ENCODE measurements around the gene PLCB1.
"Not testable (repeated sequence)": the region's sequence is repeated elsewhere in the genome, so short reads cannot be mapped to it uniquely, and the experiment has no call there.

PLCB1 gene

DNA sequence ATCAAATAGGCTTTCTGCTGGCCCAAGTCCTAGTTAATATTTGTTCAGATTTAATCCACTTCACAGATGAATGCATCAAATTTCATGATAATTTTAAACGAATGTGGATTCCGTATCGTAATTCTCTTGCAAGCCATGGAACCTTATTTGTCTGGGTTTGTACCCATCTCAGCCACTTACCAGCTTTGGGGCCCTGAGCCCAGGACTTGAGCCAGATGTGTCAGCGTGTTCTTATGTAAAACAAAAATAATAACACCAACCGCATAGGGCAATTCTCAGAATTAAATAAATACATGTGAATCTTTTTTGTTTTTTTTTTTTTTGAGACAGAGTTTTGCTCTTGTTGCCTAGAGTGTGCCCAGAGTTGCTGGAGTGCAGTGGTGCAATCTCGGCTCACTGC is 654.3 kb downstream of the PLCB1 start:
- DNase-seq (ENCODE audit: low read depth in 2 of 2) = no peak

DNA sequence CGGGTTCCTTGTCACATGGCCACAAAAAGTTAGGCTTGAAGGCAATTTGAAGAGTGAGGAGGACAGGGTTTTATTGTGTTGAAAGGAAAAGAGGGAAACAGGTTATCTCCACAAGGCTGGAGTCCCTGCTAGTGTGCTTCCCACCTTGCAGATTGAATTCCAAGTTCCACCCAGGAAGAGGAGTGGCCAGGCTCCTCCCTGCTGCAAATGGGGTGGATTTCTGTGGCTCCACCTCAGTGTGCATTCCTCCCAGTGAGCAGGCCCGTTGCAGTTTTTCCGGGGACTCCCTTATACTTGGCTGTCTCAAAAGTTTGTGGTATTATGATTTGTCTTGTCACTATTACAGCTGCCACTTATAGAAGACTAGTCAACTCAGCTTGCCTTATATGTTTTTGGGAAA is 655.0 kb downstream of the PLCB1 start:
- DNase-seq (ENCODE audit: low read depth in 2 of 2) = no peak

DNA sequence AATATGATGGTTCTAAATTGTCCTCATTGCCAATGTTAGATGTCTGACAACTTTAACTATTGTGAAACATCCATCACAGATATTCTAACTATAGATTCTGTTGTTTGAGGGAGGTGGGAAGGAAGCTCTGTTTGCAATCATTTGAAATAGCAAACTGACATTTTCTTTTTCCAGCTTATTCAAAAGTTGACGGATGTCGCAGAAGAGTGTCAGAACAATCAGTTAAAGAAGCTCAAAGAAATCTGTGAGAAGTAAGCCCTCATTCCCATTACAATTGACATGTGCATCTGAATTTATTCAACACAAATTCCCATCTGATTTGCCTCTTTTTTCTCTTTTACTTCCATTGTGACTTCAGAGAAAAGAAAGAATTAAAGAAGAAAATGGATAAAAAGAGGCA is 656.2 kb downstream of the PLCB1 start:
- DNase-seq (ENCODE audit: low read depth in 2 of 2) = no peak

DNA sequence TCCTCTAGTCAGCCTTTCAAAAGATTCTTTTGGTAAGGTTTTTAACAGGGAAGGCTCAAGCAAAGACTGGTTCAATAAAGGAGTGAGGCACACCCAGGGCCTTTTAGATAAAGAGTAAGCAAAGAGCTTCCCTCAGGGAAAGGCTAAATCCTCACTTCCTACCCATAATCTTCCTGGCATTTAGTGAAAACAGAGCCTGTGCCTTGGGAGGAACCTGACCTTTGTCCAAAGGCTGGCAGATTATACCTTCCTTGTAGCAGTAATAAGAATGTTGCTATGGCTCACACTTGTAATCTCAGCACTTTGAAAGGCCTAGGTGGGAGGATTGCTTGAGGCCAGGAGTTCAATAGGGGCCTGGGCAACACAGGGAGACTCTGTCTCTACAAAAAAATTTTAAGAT is 656.8 kb downstream of the PLCB1 start:
- DNase-seq (ENCODE audit: low read depth in 2 of 2) = no peak

DNA sequence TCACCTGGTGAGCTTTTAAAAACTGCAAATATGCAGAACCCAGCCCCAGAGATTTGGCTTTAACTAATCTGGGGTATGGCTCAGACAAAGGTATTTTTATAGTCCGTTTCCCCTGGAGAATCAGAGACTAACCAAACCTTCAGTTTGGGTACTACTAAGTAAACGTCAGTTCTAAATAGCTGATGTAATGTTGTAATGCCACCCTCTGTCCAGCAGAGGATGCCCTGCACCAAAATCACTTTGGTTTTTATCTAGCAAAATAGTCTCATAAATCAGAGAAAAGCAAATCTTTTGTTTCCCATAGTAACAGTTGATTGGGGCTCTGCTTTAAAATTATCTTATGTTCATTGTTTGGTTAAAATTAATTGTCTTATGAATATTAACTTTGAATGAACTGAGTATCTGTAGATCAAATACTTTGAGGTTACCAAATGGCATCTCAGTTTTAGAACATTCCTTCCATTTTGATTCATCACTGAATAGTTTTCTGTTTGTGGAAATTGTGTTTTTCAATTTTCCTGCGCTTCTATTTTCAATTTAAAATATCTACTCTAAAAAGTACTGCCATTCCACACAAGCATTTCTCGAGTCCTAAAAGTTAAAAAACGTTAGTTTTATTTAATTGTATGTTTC is 658.5 kb downstream of the PLCB1 start:
- no peak for DNase-seq (ENCODE audit: low read depth in 2 of 2)

DNA sequence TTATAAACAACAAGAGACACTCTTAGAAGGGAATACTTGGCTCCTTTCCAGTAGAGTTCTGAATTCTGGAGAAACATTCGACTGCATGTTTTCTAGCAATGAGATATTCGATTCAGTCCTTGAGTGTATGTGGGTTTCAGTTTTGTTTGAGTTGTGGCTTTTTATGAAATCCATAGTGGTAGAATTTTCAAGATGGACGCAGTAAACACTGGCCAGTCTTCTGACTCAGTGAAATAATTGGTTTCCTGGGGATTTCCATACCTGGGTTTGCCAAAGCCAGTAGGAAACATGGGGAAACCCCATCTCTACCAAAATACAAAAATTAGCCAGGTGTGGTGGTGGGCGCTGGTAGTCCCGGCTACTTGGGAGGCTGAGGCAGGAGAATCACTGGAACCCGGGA is 663.3 kb downstream of the PLCB1 start:
- no peak for DNase-seq (ENCODE audit: low read depth in 2 of 2)

DNA sequence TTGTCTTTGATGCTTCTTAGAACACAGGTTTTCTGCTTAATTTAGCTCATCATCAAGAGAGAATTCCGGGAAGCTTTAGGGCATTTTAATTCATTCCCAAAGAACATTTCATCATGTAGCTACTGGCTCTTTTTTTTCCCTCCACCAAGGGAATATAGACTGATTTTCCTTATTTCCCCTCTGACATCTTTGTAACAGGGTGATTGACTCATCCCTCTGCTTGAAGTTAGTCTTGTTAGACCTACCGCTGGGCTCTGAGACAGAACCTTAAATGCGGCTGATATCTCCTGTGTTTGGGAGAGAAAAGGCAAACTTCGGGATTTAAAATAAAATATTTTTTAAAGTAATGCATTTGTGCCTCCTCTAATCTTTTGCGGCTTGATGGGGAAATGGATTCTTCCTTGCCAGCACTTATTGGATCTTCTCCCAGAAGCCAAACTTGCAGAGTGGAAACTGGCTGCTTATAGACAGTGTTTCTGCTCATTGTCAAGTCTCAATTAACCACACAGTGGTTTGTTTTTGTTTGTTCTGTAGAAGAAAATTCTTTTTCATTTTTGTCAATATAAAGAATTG is 664.1 kb downstream of the PLCB1 start:
- no peak for DNase-seq (ENCODE audit: low read depth in 2 of 2)

DNA sequence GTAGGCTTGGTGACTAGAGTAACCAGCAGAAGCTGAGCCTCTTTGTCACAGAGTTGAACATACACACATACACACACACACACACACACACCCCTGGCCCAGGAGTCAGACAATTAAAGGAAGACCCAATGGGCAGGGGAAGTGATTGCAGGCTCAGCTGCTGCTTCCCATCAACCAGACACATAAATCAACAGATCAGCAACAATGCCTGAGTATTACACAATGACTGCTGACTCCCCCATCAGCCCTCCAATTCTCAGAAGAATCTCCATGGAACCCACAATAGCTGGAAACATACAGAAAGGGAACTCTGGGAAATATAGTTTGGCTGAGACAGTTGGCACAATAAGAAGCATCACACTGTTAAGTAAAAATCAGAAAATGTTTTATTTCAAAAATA is 666.4 kb downstream of the PLCB1 start:
- DNase-seq (ENCODE audit: low read depth in 2 of 2) = no peak

DNA sequence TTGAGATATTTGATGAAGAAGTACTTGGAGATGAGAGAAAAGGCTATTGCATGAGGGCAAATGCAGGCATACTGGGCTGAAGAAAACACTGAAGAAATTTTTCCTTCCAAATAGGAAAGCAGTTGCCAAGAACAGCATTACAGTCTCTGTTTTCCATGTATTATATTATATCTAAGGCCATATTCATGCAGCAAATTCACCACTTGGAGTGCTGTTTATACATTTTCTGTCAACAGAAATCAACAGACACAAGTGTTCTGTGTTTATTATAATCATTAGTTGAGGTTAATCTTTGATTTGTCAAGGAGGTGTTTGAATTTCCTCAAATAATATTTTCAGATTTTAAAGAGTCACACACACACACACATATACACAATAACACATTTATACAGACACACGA is 668.0 kb downstream of the PLCB1 start:
- no peak for DNase-seq (ENCODE audit: low read depth in 2 of 2)

DNA sequence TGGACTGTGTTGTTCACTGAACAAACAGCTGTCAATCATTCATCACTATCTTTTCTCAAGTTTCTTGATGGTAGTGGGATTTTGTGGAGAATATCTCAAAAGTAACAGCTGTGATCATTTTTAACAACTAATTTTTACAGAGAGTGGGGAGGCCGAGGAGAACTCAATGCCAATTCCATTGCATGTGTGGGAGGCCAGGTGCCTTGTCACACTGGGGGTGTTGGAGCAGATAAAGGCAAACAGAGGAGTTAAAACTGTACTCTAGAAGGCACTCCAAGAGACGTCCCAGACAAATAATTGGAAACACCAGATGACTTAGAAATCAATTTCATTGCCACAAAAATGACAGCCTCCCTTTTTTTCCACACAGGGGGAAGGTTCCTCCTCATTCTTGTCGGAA is 669.6 kb downstream of the PLCB1 start:
- no peak for DNase-seq (ENCODE audit: low read depth in 2 of 2)

DNA sequence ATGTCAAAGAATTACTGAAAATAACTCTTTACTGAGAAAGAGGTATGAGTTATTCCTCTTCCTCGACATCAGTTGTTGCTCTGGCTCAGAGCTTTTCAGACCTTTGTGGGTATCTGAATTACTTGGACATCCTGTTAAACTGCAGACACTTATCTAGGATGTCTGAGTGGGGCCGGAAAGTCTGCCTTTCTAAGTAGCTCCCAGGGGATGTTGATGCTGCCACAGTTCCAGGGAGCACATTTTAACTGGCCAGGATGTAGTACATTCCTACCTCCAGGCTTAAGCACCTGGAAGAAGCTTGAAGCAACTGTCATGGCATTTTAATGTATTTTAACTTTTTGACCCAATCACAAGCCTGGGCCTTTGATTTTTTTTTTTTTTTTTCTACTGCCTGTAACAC is 671.0 kb downstream of the PLCB1 start:
- no peak for DNase-seq (ENCODE audit: low read depth in 2 of 2)

DNA sequence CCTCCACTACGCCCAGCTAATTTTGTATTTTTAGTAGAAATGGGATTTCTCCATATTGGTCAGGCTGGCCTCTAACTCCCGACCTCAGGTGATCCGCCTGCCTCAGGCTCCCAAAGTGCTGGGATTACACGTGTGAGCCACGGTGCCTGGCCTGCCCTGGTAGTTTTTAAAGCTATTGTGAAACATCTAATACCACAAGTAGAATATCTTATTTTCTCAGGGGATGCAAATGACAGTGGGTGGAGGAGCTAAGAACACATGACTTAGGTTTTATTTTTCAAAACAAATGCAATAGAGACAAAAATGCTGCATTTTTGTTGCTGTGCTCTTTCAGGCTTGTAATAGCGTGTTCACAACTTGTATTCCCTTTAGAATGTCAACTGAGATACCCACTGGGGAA is 671.9 kb downstream of the PLCB1 start:
- no peak for DNase-seq (ENCODE audit: low read depth in 2 of 2)

DNA sequence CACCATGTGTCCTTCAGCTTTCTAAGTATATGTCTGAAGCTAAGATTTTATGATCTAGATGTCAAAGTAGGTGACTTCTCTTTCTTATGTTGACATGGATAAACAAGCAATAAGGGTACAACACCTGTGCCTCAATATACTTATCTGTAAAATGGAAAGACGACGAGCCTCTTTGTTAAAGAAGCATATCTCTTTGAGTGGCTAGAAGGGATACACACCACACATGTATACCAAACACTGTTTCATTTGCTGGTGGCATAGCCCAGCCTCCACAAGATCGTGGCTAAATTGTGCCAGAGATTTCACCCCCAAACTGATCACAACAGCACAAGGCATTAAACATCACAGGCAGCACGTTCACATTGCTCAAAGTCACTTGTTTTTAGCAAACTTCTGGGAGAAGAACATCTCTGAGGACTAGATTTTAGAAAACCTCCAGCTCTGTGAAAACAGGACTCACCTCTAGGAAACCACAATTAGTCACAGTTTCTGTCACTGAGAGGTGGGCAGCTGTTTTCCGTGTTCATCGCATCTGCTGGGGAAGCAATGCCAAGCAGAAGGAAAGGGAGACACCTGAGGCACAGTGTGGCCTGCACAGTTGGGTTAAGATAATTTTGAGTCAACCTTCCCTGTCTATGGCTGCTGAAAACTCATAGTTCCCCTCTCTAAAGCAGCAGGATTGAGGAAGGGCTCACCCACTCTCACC is 673.8 kb downstream of the PLCB1 start:
- DNase-seq (ENCODE audit: low read depth in 2 of 2) = no peak

DNA sequence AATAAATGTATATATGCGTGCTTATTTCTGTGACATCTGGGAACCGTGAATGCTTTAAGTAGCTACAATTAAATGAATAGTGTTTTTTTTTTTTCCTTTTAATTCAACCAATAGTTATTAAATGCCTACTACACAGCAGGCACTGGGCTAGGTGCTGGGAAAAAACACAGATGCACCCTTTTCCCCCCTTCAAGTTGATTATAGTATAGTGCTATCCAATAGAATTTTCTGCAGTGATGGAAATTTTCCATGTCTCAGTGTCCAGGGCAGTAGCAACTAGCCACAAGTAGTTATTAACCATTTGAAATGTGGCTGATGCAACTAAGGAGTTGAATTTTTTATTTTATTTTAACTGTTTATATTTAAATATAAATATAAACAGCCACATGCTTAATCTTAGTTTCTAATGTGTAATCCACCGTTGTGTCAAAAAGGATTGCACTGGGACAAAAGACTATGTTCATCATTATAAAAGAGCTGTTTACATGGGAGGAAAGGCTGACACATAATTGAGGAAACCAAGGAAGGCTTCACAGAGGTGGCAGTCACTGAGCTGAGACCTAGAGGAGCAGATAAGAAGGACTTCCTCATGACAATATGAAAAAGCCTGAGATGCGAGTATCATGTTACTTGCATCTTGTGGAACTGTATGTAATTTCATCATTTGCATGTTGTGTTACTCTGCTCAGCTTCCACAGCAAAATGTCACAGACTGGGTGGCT is 675.6 kb downstream of the PLCB1 start:
- DNase-seq (ENCODE audit: low read depth in 2 of 2) = no peak

DNA sequence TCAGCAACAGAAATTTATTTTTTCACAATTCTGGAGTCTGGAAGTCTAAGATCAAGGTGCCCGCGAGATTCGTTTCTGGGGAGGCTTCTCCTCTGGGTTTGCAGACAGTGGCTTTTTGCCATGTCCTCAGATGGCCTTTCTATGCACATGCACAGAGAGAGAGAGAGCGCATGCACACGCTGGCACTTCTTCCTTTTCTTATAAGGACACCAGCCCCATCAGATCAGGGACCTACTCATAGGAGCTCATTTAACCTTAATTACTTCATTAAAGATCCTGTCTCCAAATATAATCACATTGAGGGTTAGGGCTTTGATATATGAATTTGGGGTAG is 676.1 kb downstream of the PLCB1 start:
- DNase-seq (ENCODE audit: low read depth in 2 of 2) = no peak

DNA sequence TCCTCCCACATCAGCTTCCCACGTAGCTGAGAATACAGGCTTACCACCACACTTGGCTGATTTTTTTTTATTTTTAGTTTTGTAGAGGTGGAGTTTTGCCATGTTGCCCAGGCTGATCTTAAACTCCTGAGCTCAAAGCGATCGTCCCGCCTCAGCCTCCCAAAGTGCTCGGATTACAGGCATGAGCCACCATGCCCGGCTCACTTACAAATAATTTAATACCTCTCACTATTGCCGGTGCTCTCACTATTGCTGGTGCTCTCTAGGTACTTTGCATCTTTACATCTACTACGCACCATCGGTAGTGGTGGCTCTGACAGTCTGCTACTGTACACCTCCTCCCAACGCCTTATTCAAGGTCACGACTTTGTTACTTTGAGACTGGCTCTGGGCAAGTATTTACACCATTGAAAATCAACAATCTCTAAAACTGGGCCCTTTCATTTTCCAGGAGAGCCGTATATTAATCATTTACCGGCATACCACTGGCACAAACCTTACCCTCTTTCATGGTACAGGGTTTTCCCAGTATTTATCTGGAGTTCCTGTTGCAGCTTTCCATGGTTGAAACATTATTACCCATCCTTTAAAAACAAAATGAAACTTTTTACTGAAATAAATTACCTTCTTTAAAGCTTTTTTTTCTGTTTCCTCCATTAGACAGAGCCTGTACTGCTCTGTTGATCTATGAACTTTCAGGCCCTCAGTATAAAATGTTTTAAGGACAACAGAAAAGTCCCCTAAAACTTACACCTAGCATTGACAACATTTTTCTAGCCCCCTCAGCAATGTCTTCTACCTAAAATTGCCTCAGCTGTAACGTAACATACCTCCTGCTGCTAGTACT is 677.3 kb downstream of the PLCB1 start:
- DNase-seq (ENCODE audit: low read depth in 2 of 2) = no peak

DNA sequence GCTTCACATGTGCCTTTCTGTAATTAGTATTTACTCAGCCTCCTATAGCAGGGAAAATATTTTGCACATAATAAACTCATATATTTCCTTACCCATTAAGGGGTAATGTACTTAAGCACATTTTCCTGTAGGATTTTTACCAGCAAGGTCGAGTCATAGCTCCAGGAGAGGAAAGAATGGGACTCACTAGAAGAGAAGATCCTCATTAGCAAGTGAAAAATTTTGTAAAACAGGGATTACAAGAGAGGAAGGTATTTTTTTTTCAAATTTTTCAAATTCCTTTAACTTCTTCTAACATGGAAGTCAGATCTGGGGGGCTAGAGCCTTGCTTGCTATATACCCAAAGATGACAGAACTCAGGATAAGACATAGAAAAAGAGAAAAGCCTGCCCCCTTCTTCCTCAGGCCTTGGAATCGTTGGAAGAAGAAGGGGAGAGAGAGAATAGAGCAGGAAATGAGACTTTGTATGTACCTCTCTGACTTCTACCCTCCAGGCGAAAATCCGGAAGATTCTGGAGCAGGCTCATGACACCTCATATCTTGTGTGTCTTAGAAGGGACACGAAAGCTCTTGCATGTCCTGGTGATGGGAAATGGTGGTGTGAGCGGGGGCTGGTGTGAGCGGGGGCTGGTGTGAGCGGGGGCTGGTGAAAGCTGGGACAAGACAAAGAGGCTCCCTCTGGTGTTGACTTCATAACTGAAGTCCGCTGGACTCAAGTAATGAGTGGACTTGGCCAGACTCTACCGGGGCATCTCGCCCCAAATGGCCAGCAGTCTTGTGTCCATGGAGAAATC is 679.9 kb downstream of the PLCB1 start:
- no peak for DNase-seq (ENCODE audit: low read depth in 2 of 2)

DNA sequence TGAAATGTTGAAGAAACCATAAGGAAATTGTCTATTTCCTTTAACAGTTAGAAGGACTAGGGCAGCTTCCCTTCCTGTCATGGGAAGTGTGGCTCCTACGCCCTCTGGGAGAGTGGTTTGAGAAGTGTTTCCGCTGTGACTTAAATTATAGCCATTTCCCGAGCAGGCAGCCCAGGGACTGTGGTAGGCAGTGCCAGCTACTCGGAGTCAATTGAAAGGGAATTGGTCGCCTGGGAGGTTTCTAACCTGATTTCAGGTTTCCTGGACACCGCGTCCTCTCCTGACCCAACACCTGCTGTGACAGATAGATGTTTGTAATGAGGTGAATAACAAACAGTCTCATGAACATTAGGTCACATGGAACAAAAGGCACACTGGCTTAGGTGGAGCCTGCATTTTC is 680.8 kb downstream of the PLCB1 start:
- DNase-seq (ENCODE audit: low read depth in 2 of 2) = no peak

DNA sequence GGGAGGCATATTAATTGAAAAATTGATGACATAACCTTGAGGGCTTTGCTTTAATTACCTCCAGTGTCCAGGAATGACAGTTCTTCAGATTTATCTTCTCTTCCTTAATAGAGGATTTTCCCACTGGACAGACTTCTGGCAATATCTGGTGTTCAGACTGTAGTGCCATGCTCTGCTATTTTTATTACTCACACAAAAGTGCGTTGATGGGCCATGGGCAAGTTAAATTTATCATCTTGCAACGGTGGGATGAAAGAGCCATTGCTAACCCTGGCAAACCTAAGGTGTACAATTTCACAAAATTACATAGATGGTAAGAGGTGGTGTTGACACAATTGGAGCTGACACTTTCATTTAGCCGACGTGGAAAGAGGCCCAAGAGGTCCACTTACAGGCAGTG is 683.1 kb downstream of the PLCB1 start:
- no peak for DNase-seq (ENCODE audit: low read depth in 2 of 2)

DNA sequence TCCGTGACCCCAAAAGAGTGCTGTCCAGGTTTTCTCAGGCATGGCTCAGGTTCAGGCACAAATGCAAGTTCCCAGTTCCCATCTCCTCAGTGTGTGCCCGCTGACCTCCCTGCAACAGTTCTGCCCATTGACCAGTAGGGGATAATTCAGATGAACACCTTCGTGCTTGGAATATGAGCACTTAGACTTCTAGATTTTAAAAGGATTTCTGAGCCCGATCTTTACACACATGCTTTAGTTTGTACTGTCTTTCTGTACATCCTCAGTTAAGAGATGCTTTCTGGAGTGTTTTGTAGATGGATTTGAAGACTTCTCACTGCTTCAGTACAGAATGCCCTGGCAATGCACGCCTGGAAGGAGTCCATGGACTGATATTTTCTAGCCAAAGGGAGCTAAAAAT is 697.2 kb downstream of the PLCB1 start:
- DNase-seq (ENCODE audit: low read depth in 2 of 2) = no peak

DNA sequence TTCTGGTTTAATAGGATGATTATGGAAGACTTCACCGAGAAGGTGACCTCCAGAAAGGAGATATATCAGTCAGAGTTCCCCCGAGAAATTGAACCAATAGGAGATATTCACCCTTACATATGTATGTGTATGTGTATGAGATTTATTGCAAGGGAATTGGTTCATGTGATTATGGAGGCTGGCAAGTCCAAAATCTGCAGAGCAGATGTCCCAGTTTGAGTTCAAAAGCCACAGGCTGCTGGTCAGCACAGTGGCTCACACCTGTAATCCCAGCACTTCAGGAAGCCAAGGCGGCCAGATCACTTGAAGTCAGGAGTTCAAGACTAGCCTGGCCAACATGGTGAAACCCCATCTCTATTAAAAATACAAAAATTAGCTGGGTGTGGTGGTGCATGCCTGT is 702.2 kb downstream of the PLCB1 start:
- not testable (repeated sequence) for DNase-seq (ENCODE audit: low read depth in 2 of 2)
